GM23338 (cell line): Measurements from ENCODE around the gene CASTOR1.

Experiments used
- CTCF ChIP-seq, 2 experiments: fragments of 200-600 bp in 1 of 2; sonication (generic) in 1 of 2; conservative IDR thresholded peaks; 2 replicates each; pipeline versions ENCODE4 v1.5.1 to v1.6.1; 2016 to 2017; ENCODE audit warnings: antibody characterized with exemption in 2 of 2, low read depth in 2 of 2, mild to moderate bottlenecking in 2 of 2, moderate library complexity in 1 of 2
- EZH2 ChIP-seq: fragments of 200-600 bp; sonication (generic); IDR thresholded peaks from one replicate; pipeline ENCODE4 v1.8.0; 2017; ENCODE audit warnings: antibody characterized with exemption, mild to moderate bottlenecking, low read depth; ENCODE audit not compliant: unreplicated experiment
- EZH2phosphoT487 ChIP-seq: fragments of 200-600 bp; sonication (generic); IDR thresholded peaks from one replicate; pipeline ENCODE4 v1.8.1; 2018; ENCODE audit warnings: antibody characterized with exemption; ENCODE audit not compliant: unreplicated experiment
- REST ChIP-seq: IDR thresholded peaks from one replicate; pipeline ENCODE4 v1.6.1; 2018; ENCODE audit warnings: antibody characterized with exemption; ENCODE audit not compliant: unreplicated experiment
- ZNF331 ChIP-seq: fragments of 250-450 bp; sonication (Bioruptor Pico); IDR thresholded peaks from 2 replicates; pipeline ENCODE4 v1.5.0; 2020; ENCODE audit warnings: low read depth, mild to moderate bottlenecking, moderate library complexity

- TF ChIP-seq CTCF (conservative IDR thresholded peaks at IDR 0.05; ENCODE audit: low read depth in 2 of 2) (no peak), REST (no peak), EZH2phosphoT487 (no peak), ZNF331 (no peak), EZH2 (no peak)
Measured at GRCh38 chr22:30260276-30260675, 29.0 kb downstream of the CASTOR1 start.
